Activated naive CD8-positive, alpha-beta T cell treated with anti-CD3 and anti-CD28 coated beads, Interleukin-2, amount 10 ng/mL, durations not matched to agents 7 days and 5 days (primary cell): Measurements from ENCODE around the gene TMPRSS3. TPM values are rescaled to one million over a fixed set of nuclear protein-coding genes. Genes with fewer than 3 reads are reported as not detected.

Source experiments
- ATAC-seq: fragments of 150-1000 bp; cut with Tn5 transposase; one replicate; pipeline ENCODE4 v1.10.0; 2021; ENCODE audit warnings: low read depth, moderate library complexity
- POLR2A ChIA-PET: fragments of 350-600 bp; sonication (Branson Sonifier 250); formaldehyde crosslinking; loops from one replicate; lab custom pipeline; 2021; ENCODE audit warnings: antibody characterized with exemption; lab: Charles Lee
- DNase-seq: peaks from one replicate; pipeline ENCODE4 v3.0.0; 2021
- H3K27ac Mint-ChIP-seq: one replicate; pipeline ENCODE4 v1.8.0; 2022; ENCODE audit warnings: mild to moderate bottlenecking, mixed read lengths
- H3K27me3 Mint-ChIP-seq: one replicate; pipeline ENCODE4 v1.8.0; 2022; ENCODE audit warnings: mild to moderate bottlenecking, moderate library complexity, mixed read lengths
- H3K36me3 Mint-ChIP-seq: one replicate; pipeline ENCODE4 v1.8.0; 2021; ENCODE audit warnings: mild to moderate bottlenecking, mixed read lengths
- H3K4me1 Mint-ChIP-seq: one replicate; pipeline ENCODE4 v1.8.0; 2021; ENCODE audit warnings: mixed read lengths
- H3K4me3 Mint-ChIP-seq: one replicate; pipeline ENCODE4 v1.8.0; 2022; ENCODE audit warnings: mild to moderate bottlenecking, moderate library complexity, mixed read lengths
- H3K9me3 Mint-ChIP-seq: one replicate; pipeline ENCODE4 v1.8.0; 2021; ENCODE audit warnings: mixed read lengths
- total RNA-seq, 2 experiments: library from RNA; stranded (reverse); gene quantifications; one replicate each; pipeline ENCODE4 v1.2.3, GENCODE V29; 2021

Gene TMPRSS3
- total RNA-seq, 2 experiments from 2014 or later = 7.8 to 10.7 TPM

DNA sequence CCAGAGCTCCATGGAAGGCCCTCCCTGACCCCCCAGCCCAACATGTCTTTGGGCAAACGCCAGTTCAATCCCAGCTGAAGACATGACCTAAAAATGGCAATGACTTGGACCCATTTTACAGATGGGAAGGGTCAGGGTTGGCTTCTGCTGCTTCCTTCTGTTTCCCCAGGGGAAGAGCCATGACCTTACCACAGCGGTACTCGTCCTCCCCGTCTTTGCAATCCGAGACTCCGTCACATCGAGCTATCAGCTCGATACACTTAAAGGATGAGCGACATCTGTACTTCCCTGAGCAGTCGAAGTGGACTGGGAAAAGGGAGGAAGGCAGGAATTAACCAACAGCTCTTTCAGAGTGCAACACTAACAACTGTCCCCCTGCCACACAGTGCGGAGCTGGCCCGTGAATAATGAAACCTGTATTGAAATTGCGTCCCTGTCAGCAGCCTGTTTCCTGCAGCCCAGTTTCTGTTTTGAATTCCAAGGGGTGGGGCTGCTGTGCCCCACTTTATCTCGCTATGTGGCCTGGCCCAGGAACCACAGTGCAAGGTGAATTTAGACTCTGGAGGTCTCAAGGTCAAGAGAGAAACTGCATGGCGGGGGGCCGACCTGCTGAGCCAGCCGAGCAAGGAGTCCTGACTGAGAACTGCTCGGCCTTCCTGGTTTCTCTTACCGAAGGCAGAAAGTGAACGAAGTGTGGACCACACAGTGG, 7.0 kb downstream of the TMPRSS3 start:
- DNase-seq (no peak), ATAC-seq (no peak)
- no peaks in the 10 kb centered on the region for H3K27me3 Mint-ChIP-seq
- H3K36me3 Mint-ChIP-seq = peaks cover 18% of the 10 kb centered on the region
- H3K4me3 Mint-ChIP-seq = no peak overlapping the region
- H3K27ac Mint-ChIP-seq = peak overlapping the region; percentile 10
- POLR2A ChIA-PET = interaction anchor here (1.0 to 1.2 kb wide), 2 partner anchors 14 to 32 kb away, joined by 3 read pairs; no protein-coding TSS in a partner anchor
- peaks cover 3% of the 10 kb centered on the region for H3K9me3 Mint-ChIP-seq
- H3K4me1 Mint-ChIP-seq = peaks cover 58% of the 10 kb centered on the region

DNA sequence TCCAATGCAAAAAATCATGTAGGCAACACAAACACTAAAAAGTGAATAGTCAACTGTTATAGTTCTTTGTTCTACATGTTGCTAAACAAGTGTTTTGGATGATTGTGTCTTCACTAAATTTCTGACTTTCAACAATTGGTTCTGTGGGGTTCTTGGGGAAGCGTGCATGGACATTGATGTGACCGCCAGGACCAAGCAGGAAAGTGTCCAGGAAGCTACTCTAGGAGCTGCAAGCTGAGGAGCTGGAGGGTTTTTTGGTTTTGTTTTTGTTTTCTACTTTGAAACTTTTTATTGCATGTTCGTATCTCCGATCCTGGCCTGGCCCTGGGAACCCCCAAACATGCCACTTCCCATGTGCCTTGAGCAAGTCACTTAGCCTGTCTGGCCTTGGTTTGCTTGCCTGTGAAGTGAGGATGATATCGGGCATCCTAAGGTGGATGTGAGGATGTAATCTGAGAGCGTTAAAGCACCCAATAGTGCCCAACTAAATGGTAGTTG, 8.0 kb downstream of the TMPRSS3 start:
- Mint-ChIP-seq H3K4me3 (no peak overlapping the region), H3K4me1 (peaks cover 52% of the 10 kb centered on the region), H3K27me3 (no peaks in the 10 kb centered on the region), H3K27ac (no peak overlapping the region), H3K9me3 (peaks cover 3% of the 10 kb centered on the region), H3K36me3 (peaks cover 20% of the 10 kb centered on the region)
- POLR2A ChIA-PET = interaction anchor here (1.2 to 2.0 kb wide), 2 partner anchors 15 to 16 kb away, joined by 3 to 8 read pairs; partner anchors contain the start of gene UBASH3A
- DNase-seq = no peak
- no peak for ATAC-seq

DNA sequence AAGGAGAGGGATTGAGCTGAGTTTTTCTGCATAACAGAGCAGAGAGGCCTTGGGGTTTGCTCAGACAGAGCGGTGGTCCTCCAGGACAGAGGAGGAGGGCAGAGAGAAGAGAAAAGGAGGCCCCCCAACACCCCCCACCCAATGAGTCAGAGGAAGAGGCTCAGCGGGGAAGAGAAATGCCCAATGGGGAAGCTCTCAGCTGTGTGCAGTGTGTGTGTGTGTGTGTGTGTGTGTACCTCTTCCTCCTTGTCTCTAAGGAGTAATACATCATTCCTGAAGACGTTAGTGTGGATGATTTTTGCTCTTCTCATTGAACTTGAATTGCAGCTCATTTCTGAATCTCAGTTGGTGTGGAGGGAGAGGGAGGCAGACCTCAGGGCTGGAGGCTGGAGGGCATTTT, 8.7 kb downstream of the TMPRSS3 start:
- H3K27ac Mint-ChIP-seq = peak overlapping the region; percentile 14
- no peak for ATAC-seq
- DNase-seq = no peak
- peaks cover 48% of the 10 kb centered on the region for H3K4me1 Mint-ChIP-seq
- POLR2A ChIA-PET = interaction anchor here (0.9 to 2.0 kb wide), 2 partner anchors 17 to 57 kb away, joined by 3 to 8 read pairs; partner anchors contain the start of gene UBASH3A
- no peak overlapping the region for H3K4me3 Mint-ChIP-seq
- peaks cover 26% of the 10 kb centered on the region for H3K36me3 Mint-ChIP-seq
- H3K9me3 Mint-ChIP-seq = peaks cover 8% of the 10 kb centered on the region
- H3K27me3 Mint-ChIP-seq = no peaks in the 10 kb centered on the region

DNA sequence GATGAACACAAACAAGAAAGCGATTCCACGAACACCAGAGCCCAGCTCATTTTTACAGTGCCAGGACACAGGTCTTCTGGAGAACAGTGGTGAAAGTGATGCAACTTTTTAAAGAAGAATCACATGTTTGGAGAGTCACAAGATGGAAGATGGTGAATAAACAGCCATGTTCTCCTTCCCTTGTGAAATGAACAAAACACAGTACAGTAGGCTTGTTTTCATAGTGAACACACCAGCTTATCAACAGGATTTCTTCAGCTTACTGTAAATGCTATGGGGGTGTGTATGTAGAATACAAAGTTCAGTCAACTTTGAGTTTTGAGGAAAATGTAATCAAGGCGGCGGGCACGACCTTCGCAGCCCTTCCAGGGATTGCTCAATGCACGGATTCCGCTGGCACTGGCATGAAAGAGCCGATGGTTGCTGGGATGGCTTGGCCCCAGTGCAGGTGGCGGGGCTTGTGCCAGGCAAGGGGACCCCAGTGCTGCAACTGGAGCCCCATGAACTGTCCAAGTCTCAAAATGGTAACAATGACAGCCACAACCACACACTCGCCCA, 9.7 kb downstream of the TMPRSS3 start:
- POLR2A ChIA-PET = interaction anchor here (2.0 kb wide), 1 partner anchor 18 kb away, joined by 8 read pairs; the partner anchor contains the start of gene UBASH3A
- Mint-ChIP-seq H3K4me3 (no peak overlapping the region), H3K4me1 (peaks cover 42% of the 10 kb centered on the region), H3K27ac (no peak overlapping the region), H3K9me3 (peaks cover 16% of the 10 kb centered on the region), H3K27me3 (no peaks in the 10 kb centered on the region), H3K36me3 (peaks cover 30% of the 10 kb centered on the region)
- ATAC-seq (no peak), DNase-seq (no peak)

DNA sequence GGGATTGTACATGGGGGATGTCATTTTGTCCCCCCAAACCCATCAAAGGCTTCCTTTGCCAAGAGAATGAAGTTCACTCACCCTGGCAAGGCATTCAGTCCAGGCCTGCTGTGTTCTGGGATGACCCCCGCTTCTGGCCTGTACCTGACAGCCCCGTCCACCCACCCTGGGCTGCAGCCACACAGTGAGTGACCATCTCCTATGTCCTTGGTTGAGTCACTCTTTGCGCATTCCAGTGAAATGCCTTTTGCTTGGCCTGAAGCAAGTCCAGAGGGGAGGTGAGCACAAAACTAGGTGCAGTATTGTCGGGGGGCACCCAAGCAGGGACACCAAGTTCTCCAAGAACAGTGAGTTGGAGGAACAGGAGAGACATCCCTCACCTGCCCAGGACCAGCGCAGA, 10.2 kb downstream of the TMPRSS3 start:
- peaks cover 16% of the 10 kb centered on the region for H3K9me3 Mint-ChIP-seq
- H3K4me3 Mint-ChIP-seq = no peak overlapping the region
- POLR2A ChIA-PET = no interaction called here
- no peak overlapping the region for H3K27ac Mint-ChIP-seq
- DNase-seq = no peak
- no peak for ATAC-seq
- peaks cover 30% of the 10 kb centered on the region for H3K36me3 Mint-ChIP-seq
- H3K27me3 Mint-ChIP-seq = no peaks in the 10 kb centered on the region
- peaks cover 38% of the 10 kb centered on the region for H3K4me1 Mint-ChIP-seq

DNA sequence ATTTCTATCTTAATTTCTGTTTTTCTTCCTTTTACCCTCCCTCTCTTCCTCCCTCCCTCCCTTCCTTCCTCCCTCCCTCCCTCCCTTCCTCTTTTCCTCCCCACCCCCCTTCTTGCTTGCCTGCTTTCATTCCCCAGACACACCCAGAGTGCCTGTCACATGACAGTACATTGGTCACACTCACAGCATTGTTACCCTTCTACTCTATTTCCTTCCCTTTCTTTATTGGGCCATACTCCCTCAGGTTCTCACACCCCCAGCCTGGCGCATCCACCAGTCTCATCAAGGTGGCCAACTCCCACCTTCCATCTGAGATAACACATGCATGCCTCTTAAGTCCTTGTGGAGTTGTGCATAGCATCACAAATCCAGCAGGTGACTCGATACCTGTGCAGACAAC, 10.9 kb downstream of the TMPRSS3 start:
- H3K4me1 Mint-ChIP-seq = peaks cover 35% of the 10 kb centered on the region
- peak overlapping the region; percentile 57 for H3K27ac Mint-ChIP-seq
- H3K9me3 Mint-ChIP-seq = peaks cover 16% of the 10 kb centered on the region
- H3K4me3 Mint-ChIP-seq = peak overlapping the region; percentile 32
- POLR2A ChIA-PET = no interaction called here
- no peak for ATAC-seq
- H3K36me3 Mint-ChIP-seq = peaks cover 30% of the 10 kb centered on the region
- no peaks in the 10 kb centered on the region for H3K27me3 Mint-ChIP-seq
- no peak for DNase-seq

DNA sequence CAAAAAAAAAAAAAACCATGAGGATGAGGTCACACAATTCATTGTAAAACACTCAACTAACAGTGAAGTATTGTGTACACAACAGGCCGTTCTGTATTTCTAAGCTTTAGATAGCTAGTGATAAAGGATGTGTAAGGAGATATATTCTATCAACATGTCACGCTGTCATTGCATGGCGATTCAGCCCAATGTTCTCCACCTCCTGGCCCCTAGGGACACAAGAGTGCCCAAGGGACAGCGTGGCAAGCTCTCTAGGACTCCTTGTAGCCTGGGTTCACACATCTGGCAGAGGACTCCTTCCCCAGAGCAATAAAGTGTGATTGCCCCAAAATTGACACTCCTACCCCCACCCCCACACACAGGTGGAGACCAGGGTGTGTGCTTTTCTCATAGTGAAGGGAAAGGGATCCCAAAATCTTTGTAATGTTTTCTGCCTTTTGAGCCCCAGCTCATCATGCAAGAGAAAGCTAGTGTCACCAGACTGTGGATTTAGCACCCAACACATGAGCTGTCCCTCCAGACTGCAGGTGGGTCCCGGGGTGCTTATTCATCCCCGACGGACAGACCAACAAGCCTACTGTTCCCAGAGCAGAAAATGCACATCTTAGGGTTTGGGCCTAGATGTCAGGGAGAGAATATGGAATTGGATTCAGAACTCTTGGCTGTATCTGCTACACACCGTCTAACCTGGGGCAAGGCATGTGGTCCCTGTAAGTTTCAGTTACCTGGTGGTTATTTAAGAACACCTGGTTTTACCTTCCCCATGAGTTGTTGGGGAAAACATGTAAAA, 11.5 kb downstream of the TMPRSS3 start:
- POLR2A ChIA-PET = no interaction called here
- Mint-ChIP-seq H3K9me3 (peaks cover 16% of the 10 kb centered on the region), H3K4me1 (peaks cover 28% of the 10 kb centered on the region), H3K4me3 (no peak overlapping the region), H3K36me3 (peaks cover 30% of the 10 kb centered on the region), H3K27me3 (no peaks in the 10 kb centered on the region), H3K27ac (no peak overlapping the region)
- ATAC-seq (no peak), DNase-seq (no peak)

DNA sequence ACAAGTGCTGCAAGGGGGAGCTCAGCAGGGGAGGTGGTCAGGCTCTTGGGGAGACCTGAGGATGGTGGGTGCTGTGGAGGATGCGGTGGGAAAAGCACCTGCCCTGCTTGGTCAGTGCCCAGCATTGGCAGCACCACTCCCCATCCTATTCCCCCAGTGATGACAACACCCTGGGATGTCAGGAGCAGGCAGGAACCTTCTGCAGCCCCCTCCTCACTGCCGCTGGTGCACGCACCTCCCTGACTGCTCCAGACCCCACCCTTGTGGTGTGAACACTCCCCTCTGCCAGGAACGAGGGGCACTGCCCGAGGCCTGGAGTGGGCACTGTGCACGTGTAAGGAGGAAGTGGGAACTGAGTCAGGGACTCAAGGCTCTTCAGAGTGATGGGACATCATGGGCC, 12.5 kb downstream of the TMPRSS3 start:
- H3K27ac Mint-ChIP-seq = no peak overlapping the region
- no peak overlapping the region for H3K4me3 Mint-ChIP-seq
- peaks cover 30% of the 10 kb centered on the region for H3K36me3 Mint-ChIP-seq
- peaks cover 22% of the 10 kb centered on the region for H3K4me1 Mint-ChIP-seq
- H3K9me3 Mint-ChIP-seq = peaks cover 16% of the 10 kb centered on the region
- H3K27me3 Mint-ChIP-seq = no peaks in the 10 kb centered on the region
- ATAC-seq (no peak), DNase-seq (no peak)
- POLR2A ChIA-PET = no interaction called here

DNA sequence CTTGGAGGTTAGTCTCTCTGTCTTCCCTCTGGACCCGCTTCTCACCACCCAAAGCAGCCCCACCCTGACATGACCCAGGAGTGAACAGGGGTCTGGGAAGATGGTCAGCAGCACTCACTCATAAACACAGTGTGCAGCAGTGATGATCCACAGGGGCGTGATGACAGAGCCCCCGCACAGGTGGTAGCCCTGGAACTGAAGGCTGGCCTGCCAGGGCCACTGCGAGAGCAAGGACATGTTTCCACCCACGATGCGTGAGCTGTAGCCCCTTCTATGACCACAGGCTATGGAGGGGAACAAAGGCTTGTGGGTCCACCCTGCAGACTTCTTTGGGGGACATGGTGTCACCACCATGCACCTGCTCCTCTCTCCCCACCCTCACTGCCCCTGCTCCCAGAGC, 12.9 kb downstream of the TMPRSS3 start:
- no peak overlapping the region for H3K27ac Mint-ChIP-seq
- H3K36me3 Mint-ChIP-seq = peaks cover 30% of the 10 kb centered on the region
- H3K9me3 Mint-ChIP-seq = peaks cover 16% of the 10 kb centered on the region
- DNase-seq (no peak), ATAC-seq (no peak)
- peaks cover 22% of the 10 kb centered on the region for H3K4me1 Mint-ChIP-seq
- H3K4me3 Mint-ChIP-seq = no peak overlapping the region
- POLR2A ChIA-PET = no interaction called here
- H3K27me3 Mint-ChIP-seq = no peaks in the 10 kb centered on the region

DNA sequence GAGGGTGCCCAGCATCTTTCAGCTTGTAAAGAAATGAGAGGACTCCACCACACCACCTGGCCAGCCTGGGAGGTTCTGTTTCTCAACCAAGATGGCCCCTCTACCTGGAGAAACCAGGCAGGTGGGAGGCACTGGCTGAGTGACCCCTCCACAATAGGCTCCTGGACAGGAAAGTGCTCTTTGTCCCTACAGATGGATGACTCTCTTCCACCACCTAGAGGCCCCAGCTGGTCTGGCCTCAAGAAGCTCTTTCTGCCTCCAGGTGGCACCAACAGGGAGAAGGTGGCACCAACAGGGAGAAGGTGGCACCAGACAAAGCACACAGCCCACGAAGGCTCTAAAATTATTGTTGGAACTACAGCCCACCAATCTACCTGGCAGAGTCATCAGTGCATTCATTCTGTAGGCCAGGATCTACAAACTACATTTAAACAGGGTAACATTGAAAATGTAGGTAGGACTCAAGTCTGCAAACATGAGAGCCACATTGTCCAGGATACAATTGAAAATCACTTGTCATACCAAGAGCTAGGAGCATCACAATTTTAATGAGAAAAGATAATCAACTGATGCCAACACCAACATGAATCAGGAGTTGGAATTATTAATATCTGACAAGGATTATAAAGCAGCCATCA, 14.4 kb downstream of the TMPRSS3 start:
- Mint-ChIP-seq H3K9me3 (peaks cover 16% of the 10 kb centered on the region), H3K27ac (no peak overlapping the region), H3K27me3 (no peaks in the 10 kb centered on the region), H3K4me1 (peaks cover 12% of the 10 kb centered on the region), H3K36me3 (peaks cover 25% of the 10 kb centered on the region), H3K4me3 (no peak overlapping the region)
- ATAC-seq (peak; percentile 50), DNase-seq (no peak)
- POLR2A ChIA-PET = interaction anchor here (1.1 to 1.4 kb wide), 4 partner anchors 22 to 42 kb away, joined by 3 to 6 read pairs (median 4); partner anchors contain the start of gene UBASH3A

DNA sequence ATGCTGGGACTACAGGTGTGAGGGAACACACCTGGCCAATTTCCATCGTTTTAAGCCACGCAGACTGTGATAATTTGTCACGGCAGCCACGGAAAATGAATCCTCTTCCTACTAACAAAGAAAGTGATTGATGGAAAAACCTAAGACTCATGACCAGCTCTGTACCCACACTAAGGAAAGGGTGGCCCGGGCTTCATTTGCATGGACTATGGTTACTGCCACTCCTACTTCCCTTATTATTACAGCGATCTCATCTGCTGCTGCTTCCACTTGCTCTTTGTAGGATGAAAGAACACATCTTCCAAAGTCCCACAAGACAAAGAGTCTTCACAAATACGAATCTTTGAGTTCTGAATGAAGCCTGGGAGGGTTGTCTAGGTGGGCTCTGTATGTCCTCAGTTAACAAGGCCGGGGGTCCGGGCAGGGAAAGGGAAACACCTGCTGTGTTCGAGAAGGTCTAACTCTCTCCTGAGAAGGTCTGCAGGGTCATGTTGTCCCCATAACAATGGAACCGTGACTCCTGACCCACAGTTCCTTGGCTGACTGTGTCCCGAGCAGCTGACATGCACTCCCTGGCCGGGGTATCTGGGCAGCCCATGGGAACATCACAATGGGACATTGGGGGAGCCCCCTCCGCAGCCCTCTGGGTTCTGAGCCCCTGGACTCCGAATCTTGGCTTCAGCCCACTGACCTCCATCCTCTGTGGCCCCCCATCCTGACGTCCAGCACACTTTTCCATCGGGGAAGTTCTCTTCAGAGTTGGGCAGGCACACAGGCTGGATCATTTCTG, 16.2 kb downstream of the TMPRSS3 start:
- ATAC-seq (no peak), DNase-seq (no peak)
- POLR2A ChIA-PET = no interaction called here
- Mint-ChIP-seq H3K27me3 (no peaks in the 10 kb centered on the region), H3K27ac (no peak overlapping the region), H3K36me3 (peaks cover 19% of the 10 kb centered on the region), H3K4me1 (peaks cover 6% of the 10 kb centered on the region), H3K9me3 (peaks cover 13% of the 10 kb centered on the region), H3K4me3 (no peak overlapping the region)

DNA sequence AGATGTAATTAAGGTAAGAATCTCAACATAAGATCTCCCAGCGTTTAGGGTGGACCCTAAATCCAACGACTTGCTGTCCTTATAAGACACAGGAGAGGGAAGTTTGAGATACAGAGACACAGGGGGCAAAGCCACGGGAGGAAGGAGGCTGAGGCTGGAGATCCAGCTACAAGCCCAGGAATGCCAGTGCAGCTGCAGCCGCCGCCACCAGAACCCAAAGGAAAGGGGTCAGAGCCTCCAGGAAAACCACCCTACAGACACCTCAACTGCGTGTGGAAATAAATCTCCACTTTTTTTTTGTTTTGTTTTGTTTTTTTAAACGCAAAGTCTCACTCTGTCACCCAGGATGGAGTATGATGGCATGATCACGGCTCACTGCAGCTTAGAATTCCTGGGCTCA, 17.4 kb downstream of the TMPRSS3 start:
- H3K36me3 Mint-ChIP-seq = peaks cover 15% of the 10 kb centered on the region
- POLR2A ChIA-PET = interaction anchor here (0.9 kb wide), 1 partner anchor 25 kb away, joined by 3 read pairs; the partner anchor contains the start of gene UBASH3A
- ATAC-seq (no peak), DNase-seq (no peak)
- H3K27me3 Mint-ChIP-seq = no peaks in the 10 kb centered on the region
- H3K27ac Mint-ChIP-seq = no peak overlapping the region
- H3K4me1 Mint-ChIP-seq = peaks cover 2% of the 10 kb centered on the region
- H3K9me3 Mint-ChIP-seq = peaks cover 13% of the 10 kb centered on the region
- H3K4me3 Mint-ChIP-seq = no peak overlapping the region
